ENCODE results near the gene KLK14.

- TF ChIP-seq CTCF (IDR thresholded peaks at IDR 0.05; ENCODE audit: poor library complexity) (no peak), EZH2 (IDR thresholded peaks at IDR 0.05; ENCODE audit: borderline replicate concordance) (no peak), EZH2phosphoT487 (IDR thresholded peaks at IDR 0.05; ENCODE audit: low read depth, severe bottlenecking, unreplicated experiment) (no peak)
These were observed 39.2 kb downstream of the KLK14 start for GRCh38 chr19:51043497-51043896.
